Panc1 (cell line): Measurements from ENCODE around the gene UBE2R2.

Experiments
- CTCF ChIP-seq: fragments of 450-650 bp; IDR thresholded peaks from 2 replicates; pipeline ENCODE4 v1.5.1; 2017; ENCODE audit warnings: mild to moderate bottlenecking
- POLR2AphosphoS5 ChIP-seq: IDR thresholded peaks from 2 replicates; pipeline ENCODE4 v1.6.1; 2012; ENCODE audit warnings: mild to moderate bottlenecking, low read depth, low read length, moderate library complexity
- SIN3A ChIP-seq: IDR thresholded peaks from 2 replicates; pipeline ENCODE4 v1.6.1; 2012; ENCODE audit warnings: low read depth, mild to moderate bottlenecking, low read length, moderate library complexity, borderline replicate concordance; ENCODE audit not compliant: insufficient read depth
- TCF7L2 ChIP-seq: IDR thresholded peaks from 2 replicates; pipeline ENCODE4 v1.6.1; 2011; ENCODE audit warnings: mild to moderate bottlenecking, low read depth, low read length, inconsistent platforms
- TF ChIP-seq, protein P1 (sequence below), 2 experiments: IDR thresholded peaks; 2 replicates each; pipeline ENCODE4 v1.6.1; 2011 to 2012; ENCODE audit warnings: low read depth in 2 of 2, control low read depth in 1 of 2, low read length in 1 of 2, mild to moderate bottlenecking in 1 of 2, moderate library complexity in 1 of 2; ENCODE audit not compliant: insufficient read depth in 1 of 2

- TF ChIP-seq CTCF = no peak
- no peak for TF ChIP-seq TCF7L2
- no peak for TF ChIP-seq POLR2AphosphoS5
- no peak for TF ChIP-seq SIN3A
- TF ChIP-seq, protein P1, sequence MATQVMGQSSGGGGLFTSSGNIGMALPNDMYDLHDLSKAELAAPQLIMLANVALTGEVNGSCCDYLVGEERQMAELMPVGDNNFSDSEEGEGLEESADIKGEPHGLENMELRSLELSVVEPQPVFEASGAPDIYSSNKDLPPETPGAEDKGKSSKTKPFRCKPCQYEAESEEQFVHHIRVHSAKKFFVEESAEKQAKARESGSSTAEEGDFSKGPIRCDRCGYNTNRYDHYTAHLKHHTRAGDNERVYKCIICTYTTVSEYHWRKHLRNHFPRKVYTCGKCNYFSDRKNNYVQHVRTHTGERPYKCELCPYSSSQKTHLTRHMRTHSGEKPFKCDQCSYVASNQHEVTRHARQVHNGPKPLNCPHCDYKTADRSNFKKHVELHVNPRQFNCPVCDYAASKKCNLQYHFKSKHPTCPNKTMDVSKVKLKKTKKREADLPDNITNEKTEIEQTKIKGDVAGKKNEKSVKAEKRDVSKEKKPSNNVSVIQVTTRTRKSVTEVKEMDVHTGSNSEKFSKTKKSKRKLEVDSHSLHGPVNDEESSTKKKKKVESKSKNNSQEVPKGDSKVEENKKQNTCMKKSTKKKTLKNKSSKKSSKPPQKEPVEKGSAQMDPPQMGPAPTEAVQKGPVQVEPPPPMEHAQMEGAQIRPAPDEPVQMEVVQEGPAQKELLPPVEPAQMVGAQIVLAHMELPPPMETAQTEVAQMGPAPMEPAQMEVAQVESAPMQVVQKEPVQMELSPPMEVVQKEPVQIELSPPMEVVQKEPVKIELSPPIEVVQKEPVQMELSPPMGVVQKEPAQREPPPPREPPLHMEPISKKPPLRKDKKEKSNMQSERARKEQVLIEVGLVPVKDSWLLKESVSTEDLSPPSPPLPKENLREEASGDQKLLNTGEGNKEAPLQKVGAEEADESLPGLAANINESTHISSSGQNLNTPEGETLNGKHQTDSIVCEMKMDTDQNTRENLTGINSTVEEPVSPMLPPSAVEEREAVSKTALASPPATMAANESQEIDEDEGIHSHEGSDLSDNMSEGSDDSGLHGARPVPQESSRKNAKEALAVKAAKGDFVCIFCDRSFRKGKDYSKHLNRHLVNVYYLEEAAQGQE (IDR thresholded peaks at IDR 0.05; ENCODE audit: insufficient read depth in 1 of 2, low read depth in 2 of 2, low read length in 1 of 2) = no peak
Observed at GRCh38 chr9:33799928-33800704, 16.8 kb upstream of the UBE2R2 start.
